ENCODE measurements around the gene MAP3K2.

Gene MAP3K2

GRCh38 chr2:127305990-127306585 lies 81.7 kb downstream of the MAP3K2 start:
- H3K27me3 ChIP-seq (ENCODE audit: insufficient read depth, low read length) = no peaks in the 10 kb centered on the region
- no peak overlapping the region for H3K4me3 ChIP-seq (ENCODE audit: low read depth, low read length, poor library complexity, severe bottlenecking)
- no peaks in the 10 kb centered on the region for H3K4me1 ChIP-seq (ENCODE audit: insufficient read depth, low read length, severe bottlenecking)
- no peak overlapping the region for H3K4me2 ChIP-seq (ENCODE audit: low read length)
- no peaks in the 10 kb centered on the region for H4K20me1 ChIP-seq (ENCODE audit: insufficient read depth, low read length)
- H3K79me2 ChIP-seq (ENCODE audit: insufficient read depth, low read length) = no peaks in the 10 kb centered on the region
- no peaks in the 10 kb centered on the region for H3F3A ChIP-seq (ENCODE audit: insufficient read depth, low read length)
- H3K27ac ChIP-seq (ENCODE audit: low read depth, low read length, poor library complexity, severe bottlenecking) = no peak overlapping the region
- H3K9me3 ChIP-seq (ENCODE audit: low read length) = no peaks in the 10 kb centered on the region
- H2AFZ ChIP-seq (ENCODE audit: low read length) = no peak overlapping the region
- peaks cover 32% of the 10 kb centered on the region for H3K36me3 ChIP-seq (ENCODE audit: insufficient read depth, low read length)
- TF ChIP-seq EZH2 (IDR thresholded peaks at IDR 0.05; ENCODE audit: borderline replicate concordance, low read length) = no peak
- TF ChIP-seq CTCF (IDR thresholded peaks at IDR 0.05; ENCODE audit: low read length) = no peak
- no peak overlapping the region for H3K9ac ChIP-seq (ENCODE audit: low read length)
- H3K9me2 ChIP-seq (ENCODE audit: low read depth, low read length) = no peaks in the 10 kb centered on the region

DNA sequence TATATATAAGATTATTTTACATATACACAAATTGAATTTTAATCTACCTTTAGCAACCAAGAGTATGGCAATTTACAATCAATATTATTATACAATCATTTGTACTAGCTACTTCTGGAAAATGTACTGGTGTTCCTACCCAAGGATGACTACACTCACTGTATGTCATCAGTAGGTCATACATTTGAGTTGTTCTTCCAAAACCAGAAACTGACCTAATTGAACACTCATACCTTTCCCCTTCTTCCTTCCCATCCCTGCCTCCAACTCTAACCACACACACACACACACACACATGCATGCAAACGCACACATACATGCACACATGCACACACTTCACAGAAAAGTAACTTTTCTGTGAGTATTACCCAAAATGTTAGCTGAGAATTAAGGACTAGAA lies 85.6 kb downstream of the MAP3K2 start:
- H3F3A ChIP-seq (ENCODE audit: insufficient read depth, low read length) = no peaks in the 10 kb centered on the region
- H3K9ac ChIP-seq (ENCODE audit: low read length) = no peak overlapping the region
- TF ChIP-seq CTCF (IDR thresholded peaks at IDR 0.05; ENCODE audit: low read length) (no peak), EZH2 (IDR thresholded peaks at IDR 0.05; ENCODE audit: borderline replicate concordance, low read length) (no peak)
- H3K36me3 ChIP-seq (ENCODE audit: insufficient read depth, low read length) = peaks cover 12% of the 10 kb centered on the region
- H3K9me3 ChIP-seq (ENCODE audit: low read length) = no peaks in the 10 kb centered on the region
- no peak overlapping the region for H3K4me3 ChIP-seq (ENCODE audit: low read depth, low read length, poor library complexity, severe bottlenecking)
- H3K9me2 ChIP-seq (ENCODE audit: low read depth, low read length) = no peaks in the 10 kb centered on the region
- no peaks in the 10 kb centered on the region for H4K20me1 ChIP-seq (ENCODE audit: insufficient read depth, low read length)
- no peaks in the 10 kb centered on the region for H3K4me1 ChIP-seq (ENCODE audit: insufficient read depth, low read length, severe bottlenecking)
- H2AFZ ChIP-seq (ENCODE audit: low read length) = no peak overlapping the region
- H3K4me2 ChIP-seq (ENCODE audit: low read length) = no peak overlapping the region
- H3K79me2 ChIP-seq (ENCODE audit: insufficient read depth, low read length) = no peaks in the 10 kb centered on the region
- no peak overlapping the region for H3K27ac ChIP-seq (ENCODE audit: low read depth, low read length, poor library complexity, severe bottlenecking)
- H3K27me3 ChIP-seq (ENCODE audit: insufficient read depth, low read length) = no peaks in the 10 kb centered on the region

- Histone ChIP-seq H3F3A (ENCODE audit: insufficient read depth, low read length) (no peaks in the 10 kb centered on the region), H3K27ac (ENCODE audit: low read depth, low read length, poor library complexity, severe bottlenecking) (peak within 1 kb of the TSS; percentile 16), H3K4me2 (ENCODE audit: low read length) (peak within 1 kb of the TSS; percentile 74), H3K9ac (ENCODE audit: low read length) (peak within 1 kb of the TSS; percentile 92), H3K79me2 (ENCODE audit: insufficient read depth, low read length) (no peaks in the 10 kb centered on the region), H3K4me3 (ENCODE audit: low read depth, low read length, poor library complexity, severe bottlenecking) (peak within 1 kb of the TSS; percentile 92), H2AFZ (ENCODE audit: low read length) (no peak within 1 kb of the TSS), H3K4me1 (ENCODE audit: insufficient read depth, low read length, severe bottlenecking) (peaks cover 17% of the 10 kb centered on the region), H3K9me2 (ENCODE audit: low read depth, low read length) (no peaks in the 10 kb centered on the region), H3K36me3 (ENCODE audit: insufficient read depth, low read length) (peaks cover 37% of the 10 kb centered on the region), H3K27me3 (ENCODE audit: insufficient read depth, low read length) (no peaks in the 10 kb centered on the region), H4K20me1 (ENCODE audit: insufficient read depth, low read length) (no peaks in the 10 kb centered on the region), H3K9me3 (ENCODE audit: low read length) (no peaks in the 10 kb centered on the region)
- TF ChIP-seq EZH2 (IDR thresholded peaks at IDR 0.05; ENCODE audit: borderline replicate concordance, low read length) (no peak), CTCF (IDR thresholded peaks at IDR 0.05; ENCODE audit: low read length) (no peak)
Measured at GRCh38 chr2:127293748-127294562, 93.8 kb downstream of the MAP3K2 start, which contains the start of gene ERCC3. TSS of gene ERCC3 (minus strand) at chr2:127294144. CDS start at chr2:127294081, 63 bp downstream.

Data from OCI-LY1 (cell line).